Naive thymus-derived CD4-positive, alpha-beta T cell (primary cell): ENCODE measurements around the gene MBNL3. TPM values are rescaled to one million over a fixed set of nuclear protein-coding genes. Genes with fewer than 3 reads are reported as not detected.

ENCODE experiments used
- ATAC-seq: fragments of 150-1000 bp; cut with Tn5 transposase; 2 replicates; pipeline ENCODE4 v1.10.0; 2021; ENCODE audit warnings: mild to moderate bottlenecking, moderate library complexity
- CTCF ChIA-PET: fragments of 350-600 bp; sonication (Branson Sonifier 250); formaldehyde crosslinking; loops from one replicate; lab custom pipeline; 2021; ENCODE audit warnings: antibody characterized with exemption; lab: Charles Lee
- POLR2A ChIA-PET: fragments of 350-600 bp; sonication (Branson Sonifier 250); formaldehyde crosslinking; loops from one replicate; lab custom pipeline; 2021; ENCODE audit warnings: antibody characterized with exemption, inconsistent platforms; lab: Charles Lee
- DNase-seq, 9 donors: peaks; one replicate each; pipeline versions ENCODE4 v3.0.0 to v3.0.0-alpha.2; 2020 to 2022; ENCODE audit warnings: mixed read lengths in 1 of 9
- H3K27ac ChIP-seq: one replicate; pipeline ENCODE4 v1.7.0; 2013; ENCODE audit warnings: mild to moderate bottlenecking, low read depth, low read length, moderate library complexity
- H3K27me3 ChIP-seq, 2 donors: one replicate each; pipeline ENCODE4 v1.7.0; 2013; ENCODE audit warnings: low read length in 2 of 2, mild to moderate bottlenecking in 2 of 2, moderate library complexity in 2 of 2; ENCODE audit not compliant: control insufficient read depth in 2 of 2, insufficient read depth in 2 of 2
- H3K36me3 ChIP-seq, 3 experiments: 1 replicate in 2 of 3; 2 replicates in 1 of 3; pipeline ENCODE4 v1.7.0; 2013; ENCODE audit warnings: low read length in 3 of 3, mild to moderate bottlenecking in 3 of 3, moderate library complexity in 1 of 3; ENCODE audit not compliant: insufficient read depth in 3 of 3, control insufficient read depth in 2 of 3
- H3K4me1 ChIP-seq, 2 donors: one replicate each; pipeline ENCODE4 v1.7.0; 2013; ENCODE audit warnings: low read length in 2 of 2, mild to moderate bottlenecking in 2 of 2, moderate library complexity in 1 of 2; ENCODE audit not compliant: control insufficient read depth in 2 of 2, insufficient read depth in 2 of 2
- H3K4me3 ChIP-seq: 2 replicates; pipeline ENCODE4 v1.7.0; 2013; ENCODE audit warnings: mild to moderate bottlenecking, low read length
- H3K9me3 ChIP-seq, 3 experiments: 1 replicate in 2 of 3; 2 replicates in 1 of 3; pipeline ENCODE4 v1.7.0; 2013; ENCODE audit warnings: low read length in 3 of 3; ENCODE audit not compliant: control insufficient read depth in 2 of 3
- H3K27ac Mint-ChIP-seq, 9 donors: one replicate each; pipeline ENCODE4 v1.8.0; 2020 to 2022; ENCODE audit warnings: mixed read lengths in 9 of 9, mild to moderate bottlenecking in 8 of 9, moderate library complexity in 5 of 9, inconsistent platforms in 2 of 9
- H3K27me3 Mint-ChIP-seq, 5 donors: one replicate each; pipeline ENCODE4 v1.8.0; 2021 to 2022; ENCODE audit warnings: mixed read lengths in 5 of 5, mild to moderate bottlenecking in 1 of 5
- H3K36me3 Mint-ChIP-seq, 5 donors: one replicate each; pipeline ENCODE4 v1.8.0; 2020 to 2022; ENCODE audit warnings: mixed read lengths in 5 of 5, mild to moderate bottlenecking in 3 of 5, inconsistent platforms in 1 of 5
- H3K4me1 Mint-ChIP-seq, 7 donors: one replicate each; pipeline ENCODE4 v1.8.0; 2020 to 2022; ENCODE audit warnings: mixed read lengths in 7 of 7, mild to moderate bottlenecking in 3 of 7, inconsistent platforms in 1 of 7
- H3K4me3 Mint-ChIP-seq, 10 donors: one replicate each; pipeline ENCODE4 v1.8.0; 2020 to 2022; ENCODE audit warnings: mild to moderate bottlenecking in 10 of 10, mixed read lengths in 10 of 10, moderate library complexity in 6 of 10, inconsistent platforms in 2 of 10
- H3K9me3 Mint-ChIP-seq, 11 donors: one replicate each; pipeline ENCODE4 v1.8.0; 2020 to 2022; ENCODE audit warnings: mixed read lengths in 11 of 11, mild to moderate bottlenecking in 4 of 11, inconsistent platforms in 1 of 11, moderate library complexity in 1 of 11
- intact Hi-C, 2 donors: fragments of 100-400 bp; cut with micrococcal nuclease; formaldehyde crosslinking; loops; one replicate each; pipeline ENCODE4 v1.15.1; 2023
- polyA plus RNA-seq, 2 donors: library from polyadenylated mRNA; unstranded; fragments of 300-500 nt; fragmentation: Illumina TruSeq; gene quantifications; one replicate each; pipeline ENCODE4 v1.2.3, GENCODE V29; 2021
- total RNA-seq, 6 experiments: library from RNA in 5 of 6; stranded (reverse) in 5 of 6; gene quantifications; 1 replicate in 5 of 6; 2 replicates in 1 of 6; pipeline ENCODE4 v1.2.3 and lab custom pipeline; 2021 to 2026

The MBNL3 gene
- total and polyA plus RNA-seq, 7 experiments from 2014 or later, result 20.8 to 38.5 (median 29.7) TPM

DNA sequence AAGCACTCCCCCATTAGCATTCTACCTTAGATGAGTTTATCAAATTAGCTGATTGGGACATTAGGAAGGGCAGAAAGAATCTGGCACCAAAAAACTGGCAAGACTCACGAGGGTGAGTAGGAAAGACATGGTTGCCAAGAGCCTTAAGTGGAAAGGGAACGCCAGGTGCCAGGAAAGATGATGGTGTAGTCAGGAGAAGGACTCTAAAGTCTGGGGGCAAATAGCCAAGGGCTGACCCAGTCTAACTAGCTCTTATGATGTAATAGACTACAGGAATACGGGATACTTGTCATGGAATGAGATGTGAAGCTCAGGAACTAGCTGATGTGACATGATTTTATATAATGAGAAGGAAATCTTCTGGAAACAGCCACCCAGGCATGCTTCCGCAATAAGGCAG, 94.8 kb downstream of the MBNL3 start:
- Mint-ChIP-seq H3K4me1 (peaks cover 0 to 4% (median 0%) of the 10 kb centered on the region in 7 donors), H3K9me3 (no peaks in the 10 kb centered on the region), H3K27ac (peak overlapping the region in 2 of 9 donors; percentile 21 to 36), H3K27me3 (no peaks in the 10 kb centered on the region), H3K4me3 (no peak overlapping the region), H3K36me3 (peaks cover 0 to 4% (median 0%) of the 10 kb centered on the region in 5 donors)
- DNase-seq, result no peak
- Histone ChIP-seq H3K27ac (no peak overlapping the region), H3K4me3 (no peak overlapping the region), H3K36me3 (no peaks in the 10 kb centered on the region), H3K27me3 (no peaks in the 10 kb centered on the region), H3K4me1 (no peaks in the 10 kb centered on the region), H3K9me3 (no peaks in the 10 kb centered on the region)
- ATAC-seq, result no peak
- POLR2A ChIA-PET, result no interaction called here
- CTCF ChIA-PET, result no interaction called here
- intact Hi-C loops, result no loop called here

DNA sequence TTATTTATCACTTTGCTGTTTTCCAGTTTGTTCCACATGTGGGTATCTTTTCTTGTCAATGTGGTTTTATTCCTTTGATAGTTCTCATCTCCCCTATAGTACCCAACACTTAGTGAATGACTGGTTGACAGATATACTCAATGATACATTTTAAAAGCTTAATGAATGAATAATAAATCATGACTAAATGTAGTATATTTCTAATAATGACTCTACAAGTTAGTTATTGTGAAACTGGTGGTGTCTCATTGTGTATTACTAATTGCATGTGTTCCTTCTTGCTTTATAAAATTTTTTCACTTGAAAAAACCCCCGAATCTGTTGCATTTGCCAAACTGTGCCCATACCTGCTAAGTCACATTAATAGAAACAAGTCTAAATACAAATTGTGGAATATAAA, 95.4 kb downstream of the MBNL3 start:
- Histone ChIP-seq H3K27me3 (no peaks in the 10 kb centered on the region), H3K4me1 (no peaks in the 10 kb centered on the region), H3K27ac (no peak overlapping the region), H3K4me3 (no peak overlapping the region), H3K36me3 (no peaks in the 10 kb centered on the region), H3K9me3 (no peaks in the 10 kb centered on the region)
- peaks cover 0 to 2% (median 0%) of the 10 kb centered on the region in 7 donors for H3K4me1 Mint-ChIP-seq
- intact Hi-C loops, result no loop called here
- H3K9me3 Mint-ChIP-seq, result no peaks in the 10 kb centered on the region
- no peaks in the 10 kb centered on the region for H3K27me3 Mint-ChIP-seq
- DNase-seq (no peak), ATAC-seq (no peak)
- peak overlapping the region in 1 of 9 donors; percentile 36 for H3K27ac Mint-ChIP-seq
- H3K4me3 Mint-ChIP-seq, result no peak overlapping the region
- peaks cover 0 to 4% (median 0%) of the 10 kb centered on the region in 5 donors for H3K36me3 Mint-ChIP-seq
- CTCF ChIA-PET, result no interaction called here
- POLR2A ChIA-PET, result no interaction called here

DNA sequence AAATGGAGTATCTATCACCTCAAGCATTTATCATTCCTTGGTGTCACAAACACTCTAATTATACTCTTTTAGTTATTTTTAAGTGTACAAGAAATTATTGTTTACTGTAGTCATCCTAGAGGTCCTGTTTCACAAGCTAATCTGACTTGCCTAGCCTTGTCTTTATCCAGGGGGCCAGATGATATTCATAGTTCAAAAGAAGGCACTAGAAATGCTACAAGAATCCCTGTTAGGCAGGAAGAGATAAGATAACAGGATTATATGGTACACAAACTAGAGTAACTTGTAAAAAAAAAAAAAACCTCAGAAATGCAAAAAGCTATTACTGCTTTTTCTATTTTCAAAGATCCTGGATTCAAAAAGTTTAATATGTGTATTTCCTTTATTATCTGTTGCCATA, 95.8 kb downstream of the MBNL3 start:
- Histone ChIP-seq H3K4me1 (no peaks in the 10 kb centered on the region), H3K4me3 (no peak overlapping the region), H3K9me3 (no peaks in the 10 kb centered on the region), H3K27ac (no peak overlapping the region), H3K27me3 (no peaks in the 10 kb centered on the region), H3K36me3 (no peaks in the 10 kb centered on the region)
- peak overlapping the region in 1 of 9 donors; percentile 65 for H3K27ac Mint-ChIP-seq
- peaks cover 0 to 4% (median 0%) of the 10 kb centered on the region in 5 donors for H3K36me3 Mint-ChIP-seq
- DNase-seq (no peak), ATAC-seq (no peak)
- POLR2A ChIA-PET, result no interaction called here
- H3K9me3 Mint-ChIP-seq, result no peaks in the 10 kb centered on the region
- peaks cover 0 to 2% (median 0%) of the 10 kb centered on the region in 7 donors for H3K4me1 Mint-ChIP-seq
- CTCF ChIA-PET, result no interaction called here
- intact Hi-C loops, result no loop called here
- no peak overlapping the region for H3K4me3 Mint-ChIP-seq
- no peaks in the 10 kb centered on the region for H3K27me3 Mint-ChIP-seq

DNA sequence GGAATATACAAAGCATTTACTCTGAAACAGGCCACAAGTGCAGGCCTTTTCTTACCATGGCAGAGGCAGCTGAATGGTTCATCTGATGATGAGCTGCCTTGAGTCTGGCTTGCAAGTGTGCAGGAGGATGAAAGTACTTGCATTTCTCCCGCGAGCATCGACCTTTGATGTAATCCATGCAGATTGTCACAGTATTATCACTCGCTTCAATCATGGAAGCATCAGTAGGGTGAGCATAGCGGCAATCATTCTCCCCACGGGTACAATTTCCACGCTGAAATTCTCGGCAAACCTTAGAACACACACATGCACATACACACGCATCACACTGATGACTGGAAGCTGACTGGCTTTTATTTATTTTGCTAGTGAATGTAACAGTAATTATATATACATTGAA, 98.0 kb downstream of the MBNL3 start:
- Histone ChIP-seq H3K4me1 (no peaks in the 10 kb centered on the region), H3K27me3 (no peaks in the 10 kb centered on the region), H3K9me3 (no peaks in the 10 kb centered on the region), H3K27ac (no peak overlapping the region), H3K4me3 (no peak overlapping the region), H3K36me3 (no peaks in the 10 kb centered on the region)
- CTCF ChIA-PET, result no interaction called here
- Mint-ChIP-seq H3K4me1 (peaks cover 0 to 2% (median 0%) of the 10 kb centered on the region in 7 donors), H3K4me3 (no peak overlapping the region), H3K27me3 (no peaks in the 10 kb centered on the region), H3K9me3 (no peaks in the 10 kb centered on the region), H3K27ac (no peak overlapping the region), H3K36me3 (peaks cover 0 to 4% (median 0%) of the 10 kb centered on the region in 5 donors)
- POLR2A ChIA-PET, result no interaction called here
- no peak for ATAC-seq
- intact Hi-C loops, result no loop called here
- no peak for DNase-seq

DNA sequence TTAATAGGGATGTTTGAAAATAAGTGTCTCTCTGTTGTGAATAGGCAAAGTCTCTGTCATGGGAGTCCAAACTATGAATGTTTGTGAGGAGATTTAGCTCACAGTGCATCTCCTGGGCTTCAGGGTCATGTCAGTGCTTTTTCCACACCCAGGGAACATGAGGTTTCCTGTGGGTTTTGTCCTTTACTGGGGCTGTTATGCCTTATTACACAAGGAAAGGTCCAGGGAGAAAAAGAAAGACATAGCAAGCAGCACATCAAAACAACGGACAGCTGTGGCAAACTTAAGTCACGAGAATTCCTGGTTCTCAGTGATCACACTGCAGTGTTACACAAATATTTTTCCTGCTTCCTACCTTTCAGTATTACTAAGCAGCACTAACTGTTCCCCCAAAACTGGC, 99.4 kb downstream of the MBNL3 start:
- Histone ChIP-seq H3K9me3 (no peaks in the 10 kb centered on the region), H3K27ac (no peak overlapping the region), H3K36me3 (no peaks in the 10 kb centered on the region), H3K4me3 (no peak overlapping the region), H3K4me1 (no peaks in the 10 kb centered on the region), H3K27me3 (no peaks in the 10 kb centered on the region)
- ChIA-PET POLR2A (no interaction called here), CTCF (interaction anchor here (0.7 kb wide), 1 partner anchor 16 kb away, joined by 8 read pairs; no protein-coding TSS in a partner anchor)
- ATAC-seq, result no peak
- intact Hi-C loops, result no loop called here
- H3K4me3 Mint-ChIP-seq, result no peak overlapping the region
- no peak for DNase-seq
- no peaks in the 10 kb centered on the region for H3K27me3 Mint-ChIP-seq
- H3K36me3 Mint-ChIP-seq, result peaks cover 0 to 4% (median 0%) of the 10 kb centered on the region in 5 donors
- H3K27ac Mint-ChIP-seq, result no peak overlapping the region
- peaks cover 0 to 2% (median 0%) of the 10 kb centered on the region in 7 donors for H3K4me1 Mint-ChIP-seq
- H3K9me3 Mint-ChIP-seq, result no peaks in the 10 kb centered on the region

DNA sequence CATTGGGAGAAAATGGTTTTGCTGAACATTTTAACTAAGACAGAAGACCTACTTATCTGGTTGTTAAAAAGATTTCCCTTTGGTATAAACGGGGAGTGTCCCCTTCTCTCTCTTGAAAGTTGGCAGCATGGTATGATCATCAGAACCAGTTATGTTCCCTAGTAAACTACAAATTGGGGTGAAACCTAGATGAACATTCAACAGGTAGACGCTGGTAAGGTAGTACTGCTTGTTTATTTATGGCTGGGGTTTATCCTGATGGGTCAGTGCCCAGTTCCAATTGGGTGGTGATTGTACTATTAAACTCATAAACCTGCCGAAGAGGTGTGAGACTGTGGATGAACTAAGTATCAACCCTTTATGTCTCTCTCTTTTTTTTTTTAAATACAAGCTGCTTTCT, 100.5 kb downstream of the MBNL3 start:
- Mint-ChIP-seq H3K27me3 (no peaks in the 10 kb centered on the region), H3K4me3 (no peak overlapping the region), H3K27ac (no peak overlapping the region), H3K36me3 (peaks cover 0 to 4% (median 0%) of the 10 kb centered on the region in 5 donors), H3K4me1 (peaks cover 0 to 4% (median 0%) of the 10 kb centered on the region in 7 donors), H3K9me3 (no peaks in the 10 kb centered on the region)
- CTCF ChIA-PET, result no interaction called here
- Histone ChIP-seq H3K4me1 (no peaks in the 10 kb centered on the region), H3K9me3 (no peaks in the 10 kb centered on the region), H3K36me3 (no peaks in the 10 kb centered on the region), H3K4me3 (no peak overlapping the region), H3K27me3 (no peaks in the 10 kb centered on the region), H3K27ac (no peak overlapping the region)
- DNase-seq, result no peak
- POLR2A ChIA-PET, result no interaction called here
- no peak for ATAC-seq
- intact Hi-C loops, result no loop called here

DNA sequence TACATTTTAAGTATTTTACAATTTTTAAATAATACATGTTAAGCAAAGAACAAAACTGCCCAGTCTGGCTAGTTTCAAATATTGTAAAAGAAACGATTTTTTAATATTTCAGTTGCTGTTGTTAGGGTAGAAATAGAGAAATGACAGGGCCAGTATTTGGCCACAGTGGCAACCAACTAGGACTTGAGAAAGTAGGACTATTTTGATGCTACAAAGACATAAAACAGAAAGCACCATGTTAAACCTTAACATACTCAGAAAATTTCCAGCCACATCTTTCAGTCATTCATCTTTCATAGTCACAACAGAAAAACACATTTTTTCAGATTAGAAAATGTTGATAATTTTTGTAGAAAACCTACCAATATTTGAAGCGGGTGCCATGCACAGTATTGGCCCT, 104.5 kb downstream of the MBNL3 start:
- H3K4me1 ChIP-seq, result no peaks in the 10 kb centered on the region
- H3K27ac ChIP-seq, result no peak overlapping the region
- no peaks in the 10 kb centered on the region for H3K9me3 Mint-ChIP-seq
- CTCF ChIA-PET, result no interaction called here
- no peaks in the 10 kb centered on the region for H3K27me3 ChIP-seq
- H3K4me1 Mint-ChIP-seq, result peaks cover 0 to 1% (median 0%) of the 10 kb centered on the region in 7 donors
- POLR2A ChIA-PET, result no interaction called here
- H3K27ac Mint-ChIP-seq, result no peak overlapping the region
- no peak overlapping the region for H3K4me3 ChIP-seq
- intact Hi-C loops, result no loop called here
- H3K27me3 Mint-ChIP-seq, result no peaks in the 10 kb centered on the region
- no peaks in the 10 kb centered on the region for H3K9me3 ChIP-seq
- H3K36me3 ChIP-seq, result no peaks in the 10 kb centered on the region
- DNase-seq (no peak), ATAC-seq (no peak)
- H3K4me3 Mint-ChIP-seq, result no peak overlapping the region
- peaks cover 0 to 14% (median 3%) of the 10 kb centered on the region in 5 donors for H3K36me3 Mint-ChIP-seq
